ENCODE data around the gene P2RY8. TPM values are rescaled to one million over a fixed set of nuclear protein-coding genes. Genes with fewer than 3 reads are reported as not detected.

P2RY8 gene
- total and polyA plus RNA-seq, 4 donors: 0.51 to 8.3 (median 4.4) TPM

DNA sequence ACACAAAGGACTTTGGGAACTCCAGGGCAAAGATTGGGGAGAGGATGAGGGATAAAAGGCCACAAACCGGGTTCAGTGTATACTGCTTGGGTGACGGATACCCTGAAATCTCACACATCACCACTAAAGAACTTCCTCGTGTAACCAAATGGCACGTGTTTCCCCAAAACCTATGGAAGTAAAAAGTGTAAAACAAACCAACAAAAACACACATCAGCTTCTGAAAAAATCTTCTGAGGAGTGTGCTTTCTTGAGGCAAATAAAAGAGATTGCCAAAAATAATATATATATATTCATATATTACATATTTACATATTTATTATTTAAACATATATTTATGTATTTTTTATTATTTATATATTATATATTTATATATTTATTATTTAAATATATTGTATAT, 3.9 kb downstream of the P2RY8 start:
- no peaks in the 10 kb centered on the region for H3K36me3 ChIP-seq (ENCODE audit: control insufficient read depth in 4 of 4, insufficient read depth in 4 of 4, low read length in 4 of 4)
- ATAC-seq (ENCODE audit: insufficient read depth, low FRiP score) (no peak), DNase-seq (no peak)
- peaks cover 0 to 3% (median 0%) of the 10 kb centered on the region in 4 donors for H3K9me3 ChIP-seq (ENCODE audit: control insufficient read depth in 4 of 4, insufficient read depth in 3 of 4, low read length in 3 of 4)
- 27 to 33% methylated on average over 4 of the region's 4 CpGs for WGBS, 2 donors
- no peaks in the 10 kb centered on the region for H3K27me3 ChIP-seq (ENCODE audit: control insufficient read depth in 3 of 3, insufficient read depth in 3 of 3, low read length in 2 of 3)
- H3K4me3 ChIP-seq: no peak overlapping the region
- H3K9ac ChIP-seq (ENCODE audit: insufficient read depth in 1 of 2, low read length in 2 of 2): no peak overlapping the region
- no peaks in the 10 kb centered on the region for H3K4me1 ChIP-seq (ENCODE audit: control insufficient read depth in 5 of 5, insufficient read depth in 5 of 5, low read length in 5 of 5)
- TF ChIP-seq, protein P1, sequence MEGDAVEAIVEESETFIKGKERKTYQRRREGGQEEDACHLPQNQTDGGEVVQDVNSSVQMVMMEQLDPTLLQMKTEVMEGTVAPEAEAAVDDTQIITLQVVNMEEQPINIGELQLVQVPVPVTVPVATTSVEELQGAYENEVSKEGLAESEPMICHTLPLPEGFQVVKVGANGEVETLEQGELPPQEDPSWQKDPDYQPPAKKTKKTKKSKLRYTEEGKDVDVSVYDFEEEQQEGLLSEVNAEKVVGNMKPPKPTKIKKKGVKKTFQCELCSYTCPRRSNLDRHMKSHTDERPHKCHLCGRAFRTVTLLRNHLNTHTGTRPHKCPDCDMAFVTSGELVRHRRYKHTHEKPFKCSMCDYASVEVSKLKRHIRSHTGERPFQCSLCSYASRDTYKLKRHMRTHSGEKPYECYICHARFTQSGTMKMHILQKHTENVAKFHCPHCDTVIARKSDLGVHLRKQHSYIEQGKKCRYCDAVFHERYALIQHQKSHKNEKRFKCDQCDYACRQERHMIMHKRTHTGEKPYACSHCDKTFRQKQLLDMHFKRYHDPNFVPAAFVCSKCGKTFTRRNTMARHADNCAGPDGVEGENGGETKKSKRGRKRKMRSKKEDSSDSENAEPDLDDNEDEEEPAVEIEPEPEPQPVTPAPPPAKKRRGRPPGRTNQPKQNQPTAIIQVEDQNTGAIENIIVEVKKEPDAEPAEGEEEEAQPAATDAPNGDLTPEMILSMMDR (IDR thresholded peaks at IDR 0.05; ENCODE audit: control extremely low read depth, extremely low read depth): no peak
- H3K27ac ChIP-seq (ENCODE audit: low read depth in 1 of 2, low read length in 1 of 2): no peak overlapping the region

DNA sequence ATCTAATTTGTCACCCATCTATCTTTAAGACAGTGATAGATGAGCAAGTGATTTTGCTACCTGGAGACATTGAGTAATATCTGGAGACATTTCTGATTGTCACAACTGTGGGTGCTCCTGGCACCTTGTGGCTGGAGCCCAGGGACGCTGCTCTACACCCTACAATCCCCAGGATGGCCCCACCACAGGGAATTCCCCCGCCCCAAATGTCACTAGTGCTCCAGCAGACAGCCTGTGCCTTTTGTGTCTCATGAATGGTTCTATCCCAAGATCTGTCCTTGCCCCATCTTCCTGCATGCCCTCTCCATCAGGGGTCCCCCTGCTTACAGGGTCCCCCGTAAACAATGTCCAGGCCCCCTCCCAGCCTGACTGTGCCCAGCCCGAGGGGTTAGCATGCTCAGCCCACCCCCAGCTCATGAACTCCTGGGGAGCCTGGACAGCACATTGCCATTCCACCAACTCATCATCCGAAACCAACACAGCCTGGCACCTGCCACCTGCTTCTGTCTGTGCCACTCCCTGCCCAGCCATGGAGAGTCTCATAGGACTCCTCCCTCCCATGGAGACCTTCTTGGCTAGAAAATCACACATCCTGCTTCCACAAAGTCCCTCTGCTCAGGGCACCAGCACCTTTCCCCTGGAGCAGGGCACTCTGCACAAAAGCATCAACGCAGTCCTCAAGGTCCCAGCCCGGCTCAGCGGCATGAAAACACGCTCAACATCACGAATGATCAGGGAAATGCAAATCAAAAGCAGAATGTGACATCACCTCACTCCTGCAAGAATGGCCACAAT, 5.7 kb downstream of the P2RY8 start:
- H3K4me1 ChIP-seq (ENCODE audit: control insufficient read depth in 5 of 5, insufficient read depth in 5 of 5, low read length in 5 of 5): no peaks in the 10 kb centered on the region
- H3K36me3 ChIP-seq (ENCODE audit: control insufficient read depth in 4 of 4, insufficient read depth in 4 of 4, low read length in 4 of 4): no peaks in the 10 kb centered on the region
- TF ChIP-seq, protein P1 (IDR thresholded peaks at IDR 0.05; ENCODE audit: control extremely low read depth, extremely low read depth): no peak
- DNase-seq: no peak
- no peak overlapping the region for H3K4me3 ChIP-seq
- no peaks in the 10 kb centered on the region for H3K27me3 ChIP-seq (ENCODE audit: control insufficient read depth in 3 of 3, insufficient read depth in 3 of 3, low read length in 2 of 3)
- no peak overlapping the region for H3K9ac ChIP-seq (ENCODE audit: insufficient read depth in 1 of 2, low read length in 2 of 2)
- ATAC-seq (ENCODE audit: insufficient read depth, low FRiP score): no peak
- H3K9me3 ChIP-seq (ENCODE audit: control insufficient read depth in 4 of 4, insufficient read depth in 3 of 4, low read length in 3 of 4): peaks cover 0 to 3% (median 0%) of the 10 kb centered on the region in 4 donors
- no peak overlapping the region for H3K27ac ChIP-seq (ENCODE audit: low read depth in 1 of 2, low read length in 1 of 2)
- WGBS, 2 donors: 78 to 85% methylated on average over 10 of the region's 10 CpGs

DNA sequence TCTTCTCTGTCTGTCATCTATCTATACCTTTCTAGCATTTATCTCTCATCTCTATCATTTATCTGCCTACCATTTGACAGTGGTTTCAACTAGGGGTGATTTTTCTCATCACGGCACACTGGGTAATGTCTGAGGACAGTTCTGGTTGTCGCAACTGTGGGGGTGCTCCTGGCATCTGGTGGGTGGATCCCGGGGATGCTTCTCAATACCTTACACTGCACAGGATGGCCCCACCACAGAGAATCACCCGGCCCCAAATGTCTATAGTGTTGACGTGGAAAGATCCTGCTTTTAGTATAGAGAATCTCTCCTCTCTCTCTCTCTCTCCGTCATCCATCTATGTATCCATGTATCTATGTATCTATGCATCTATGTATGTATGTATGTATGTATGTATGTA, 7.2 kb downstream of the P2RY8 start:
- 84 to 90% methylated on average over 6 of the region's 6 CpGs for whole genome bisulfite sequencing, 2 donors
- DNase-seq: no peak
- H3K4me1 ChIP-seq (ENCODE audit: control insufficient read depth in 5 of 5, insufficient read depth in 5 of 5, low read length in 5 of 5): no peaks in the 10 kb centered on the region

More for the DNA sequence above, 7.2 kb downstream of the P2RY8 start:
- Histone ChIP-seq H3K36me3 (ENCODE audit: control insufficient read depth in 4 of 4, insufficient read depth in 4 of 4, low read length in 4 of 4) (no peaks in the 10 kb centered on the region), H3K27me3 (ENCODE audit: control insufficient read depth in 3 of 3, insufficient read depth in 3 of 3, low read length in 2 of 3) (no peaks in the 10 kb centered on the region), H3K9ac (ENCODE audit: insufficient read depth in 1 of 2, low read length in 2 of 2) (no peak overlapping the region), H3K27ac (ENCODE audit: low read depth in 1 of 2, low read length in 1 of 2) (no peak overlapping the region), H3K4me3 (no peak overlapping the region), H3K9me3 (ENCODE audit: control insufficient read depth in 4 of 4, insufficient read depth in 3 of 4, low read length in 3 of 4) (peaks cover 0 to 3% (median 0%) of the 10 kb centered on the region in 4 donors)
- TF ChIP-seq, protein P1 (IDR thresholded peaks at IDR 0.05; ENCODE audit: control extremely low read depth, extremely low read depth): no peak
- ATAC-seq (ENCODE audit: insufficient read depth, low FRiP score): no peak
